PC-9 (cell line): ENCODE measurements around the gene MAP2K1.

Source experiments
- CTCF ChIP-seq: fragments of 200-600 bp; sonication (generic); conservative IDR thresholded peaks from 2 replicates; pipeline ENCODE4 v1.6.1; 2017; ENCODE audit warnings: mixed run types, antibody characterized with exemption, mild to moderate bottlenecking, moderate library complexity
- EZH2 ChIP-seq: fragments of 200-600 bp; sonication (generic); IDR thresholded peaks from 2 replicates; pipeline ENCODE4 v1.8.0; 2017; ENCODE audit warnings: antibody characterized with exemption, low read depth

- TF ChIP-seq EZH2: no peak
- TF ChIP-seq CTCF: no peak
Observed at GRCh38 chr15:66364944-66365528, 21.7 kb upstream of the MAP2K1 start.
